OCI-LY1 (cell line): ENCODE data around the gene BCL7B.

Experiments used
- CTCF ChIP-seq: fragments of 200-600 bp; sonication (generic), shearing (Covaris generic); IDR thresholded peaks from 2 replicates; pipeline ENCODE4 v1.5.1; 2017; ENCODE audit warnings: mild to moderate bottlenecking, antibody characterized with exemption, low read length, moderate library complexity, mixed read lengths
- EZH2 ChIP-seq: fragments of 200-600 bp; sonication (generic), shearing (Covaris generic); IDR thresholded peaks from 2 replicates; pipeline ENCODE4 v1.8.0; 2017; ENCODE audit warnings: borderline replicate concordance, mixed run types, mild to moderate bottlenecking, antibody characterized with exemption, low read length, moderate library complexity, mixed read lengths

- TF ChIP-seq CTCF (no peak), EZH2 (no peak)
Measured at GRCh38 chr7:73599151-73599882, 41.8 kb upstream of the BCL7B start.
